Neural cell (in vitro differentiated cells): Measurements from ENCODE around the gene KCNJ5.

Source experiments
- EZH2 ChIP-seq: fragments of 200-600, 300-800 bp; shearing (Covaris generic), sonication (generic); IDR thresholded peaks from 2 replicates; pipeline ENCODE4 v1.6.1; 2014; ENCODE audit warnings: antibody characterized with exemption, low read length, borderline replicate concordance, mild to moderate bottlenecking; ENCODE audit not compliant: insufficient read depth, poor library complexity, severe bottlenecking
- TF ChIP-seq, protein P1 (sequence below): fragments of 450-650 bp; IDR thresholded peaks from 2 replicates; pipeline ENCODE4 v1.5.1; 2014; ENCODE audit warnings: antibody characterized with exemption, mild to moderate bottlenecking, moderate library complexity; ENCODE audit not compliant: poor library complexity, severe bottlenecking

DNA sequence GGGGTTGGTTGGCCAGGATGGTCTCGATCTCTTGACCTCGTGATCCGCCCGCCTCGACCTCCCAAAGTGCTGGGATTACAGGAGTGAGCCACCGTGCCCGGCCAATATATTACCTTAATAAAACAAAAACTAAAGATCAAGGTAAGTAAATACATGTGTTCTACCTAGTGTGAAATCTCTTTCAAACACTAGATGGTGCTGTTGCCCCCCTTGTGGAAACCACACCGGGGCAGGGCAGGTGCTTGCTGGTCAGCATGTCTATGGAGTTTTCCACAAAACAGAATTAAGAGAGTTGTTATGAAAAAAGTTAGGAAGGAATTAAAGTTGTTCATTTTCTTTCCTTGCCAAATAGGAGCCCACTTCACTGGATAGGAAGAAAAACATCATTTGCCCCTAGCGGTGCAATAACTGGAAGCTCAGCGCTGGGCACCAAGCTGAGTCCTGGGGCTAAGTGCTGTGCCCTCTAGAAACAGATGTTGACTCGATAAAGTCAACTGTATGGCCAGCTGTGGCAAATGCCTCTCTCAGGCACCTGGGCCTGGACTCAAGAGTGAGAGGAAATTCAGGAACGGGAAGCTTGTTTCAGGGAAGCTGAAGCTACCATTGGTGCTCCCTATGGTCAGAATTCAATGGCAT, 6.3 kb upstream of the KCNJ5 start:
- TF ChIP-seq EZH2 = no peak
- TF ChIP-seq, protein P1, sequence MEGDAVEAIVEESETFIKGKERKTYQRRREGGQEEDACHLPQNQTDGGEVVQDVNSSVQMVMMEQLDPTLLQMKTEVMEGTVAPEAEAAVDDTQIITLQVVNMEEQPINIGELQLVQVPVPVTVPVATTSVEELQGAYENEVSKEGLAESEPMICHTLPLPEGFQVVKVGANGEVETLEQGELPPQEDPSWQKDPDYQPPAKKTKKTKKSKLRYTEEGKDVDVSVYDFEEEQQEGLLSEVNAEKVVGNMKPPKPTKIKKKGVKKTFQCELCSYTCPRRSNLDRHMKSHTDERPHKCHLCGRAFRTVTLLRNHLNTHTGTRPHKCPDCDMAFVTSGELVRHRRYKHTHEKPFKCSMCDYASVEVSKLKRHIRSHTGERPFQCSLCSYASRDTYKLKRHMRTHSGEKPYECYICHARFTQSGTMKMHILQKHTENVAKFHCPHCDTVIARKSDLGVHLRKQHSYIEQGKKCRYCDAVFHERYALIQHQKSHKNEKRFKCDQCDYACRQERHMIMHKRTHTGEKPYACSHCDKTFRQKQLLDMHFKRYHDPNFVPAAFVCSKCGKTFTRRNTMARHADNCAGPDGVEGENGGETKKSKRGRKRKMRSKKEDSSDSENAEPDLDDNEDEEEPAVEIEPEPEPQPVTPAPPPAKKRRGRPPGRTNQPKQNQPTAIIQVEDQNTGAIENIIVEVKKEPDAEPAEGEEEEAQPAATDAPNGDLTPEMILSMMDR = peak; percentile 86
